ENCODE data around the gene WDR27.

WDR27 gene

GRCh38 chr6:169455470-169455869, 246.4 kb downstream of the WDR27 start:
- DNase-seq (ENCODE audit: low read depth in 2 of 2) = no peak
- TF ChIP-seq CTCF (IDR thresholded peaks at IDR 0.05; ENCODE audit: low read depth, low read length) = no peak
- no peak overlapping the region for H3K4me3 ChIP-seq (replicated peaks in 1 of 2; ENCODE audit: low read depth in 2 of 2, low read length in 2 of 2)

- no peak overlapping the region for H3K4me3 ChIP-seq (replicated peaks in 1 of 2; ENCODE audit: low read depth in 2 of 2, low read length in 2 of 2)
- DNase-seq (ENCODE audit: low read depth in 2 of 2) = no peak
- no peak for TF ChIP-seq CTCF (IDR thresholded peaks at IDR 0.05; ENCODE audit: low read depth, low read length)
Measured at GRCh38 chr6:169454872-169455204, 247.0 kb downstream of the WDR27 start.

GRCh38 chr6:169454204-169454871, 247.5 kb downstream of the WDR27 start:
- TF ChIP-seq CTCF (IDR thresholded peaks at IDR 0.05; ENCODE audit: low read depth, low read length) = no peak
- peak; percentile 56 to 72 for DNase-seq (ENCODE audit: low read depth in 2 of 2)
- no peak overlapping the region for H3K4me3 ChIP-seq (replicated peaks in 1 of 2; ENCODE audit: low read depth in 2 of 2, low read length in 2 of 2)

DNA sequence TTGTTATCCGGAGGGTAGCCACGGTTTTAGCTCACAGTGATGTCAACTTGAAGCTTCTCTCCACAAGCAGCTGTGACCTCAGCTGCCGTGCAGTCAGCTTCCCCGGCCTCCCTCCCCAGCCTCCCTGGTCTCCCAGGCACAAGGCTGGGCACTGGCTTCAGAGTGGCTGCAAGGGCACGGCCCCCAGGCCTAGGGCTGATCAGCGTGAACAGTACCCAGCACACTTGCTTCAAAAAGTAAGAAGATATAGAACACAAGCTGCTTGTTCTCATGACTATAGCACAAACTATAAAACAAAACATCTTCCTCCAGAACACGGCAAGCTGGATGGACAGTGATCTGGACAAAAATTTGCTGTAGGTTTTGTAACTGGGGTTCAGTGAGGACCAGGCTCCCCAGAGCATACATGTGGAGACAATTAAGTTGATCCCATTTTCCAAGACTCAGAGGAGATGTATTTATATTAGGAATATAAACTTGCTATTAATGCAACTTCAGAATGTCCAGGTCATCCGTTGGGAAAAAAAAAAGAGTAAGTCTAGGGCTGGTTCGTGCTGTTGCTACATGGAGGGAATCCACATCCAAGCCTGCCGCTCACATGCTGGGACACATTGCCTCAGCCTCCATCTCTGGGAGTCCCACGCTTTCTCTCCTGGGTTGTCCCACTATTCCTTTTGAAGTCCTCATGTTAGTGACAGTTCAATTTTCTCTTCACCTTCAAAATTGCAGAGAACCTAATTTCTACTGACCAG, 248.8 kb downstream of the WDR27 start:
- H3K4me3 ChIP-seq (replicated peaks in 1 of 2; ENCODE audit: low read depth in 2 of 2, low read length in 2 of 2) = no peak overlapping the region
- DNase-seq (ENCODE audit: low read depth in 2 of 2) = no peak
- no peak for TF ChIP-seq CTCF (IDR thresholded peaks at IDR 0.05; ENCODE audit: low read depth, low read length)

GRCh38 chr6:169452117-169452868, 249.5 kb downstream of the WDR27 start:
- peak overlapping the region; percentile 21 to 51 for H3K4me3 ChIP-seq (replicated peaks in 1 of 2; ENCODE audit: low read depth in 2 of 2, low read length in 2 of 2)
- TF ChIP-seq CTCF (IDR thresholded peaks at IDR 0.05; ENCODE audit: low read depth, low read length) = no peak
- DNase-seq (ENCODE audit: low read depth in 2 of 2) = peak; percentile 92 to 94

DNA sequence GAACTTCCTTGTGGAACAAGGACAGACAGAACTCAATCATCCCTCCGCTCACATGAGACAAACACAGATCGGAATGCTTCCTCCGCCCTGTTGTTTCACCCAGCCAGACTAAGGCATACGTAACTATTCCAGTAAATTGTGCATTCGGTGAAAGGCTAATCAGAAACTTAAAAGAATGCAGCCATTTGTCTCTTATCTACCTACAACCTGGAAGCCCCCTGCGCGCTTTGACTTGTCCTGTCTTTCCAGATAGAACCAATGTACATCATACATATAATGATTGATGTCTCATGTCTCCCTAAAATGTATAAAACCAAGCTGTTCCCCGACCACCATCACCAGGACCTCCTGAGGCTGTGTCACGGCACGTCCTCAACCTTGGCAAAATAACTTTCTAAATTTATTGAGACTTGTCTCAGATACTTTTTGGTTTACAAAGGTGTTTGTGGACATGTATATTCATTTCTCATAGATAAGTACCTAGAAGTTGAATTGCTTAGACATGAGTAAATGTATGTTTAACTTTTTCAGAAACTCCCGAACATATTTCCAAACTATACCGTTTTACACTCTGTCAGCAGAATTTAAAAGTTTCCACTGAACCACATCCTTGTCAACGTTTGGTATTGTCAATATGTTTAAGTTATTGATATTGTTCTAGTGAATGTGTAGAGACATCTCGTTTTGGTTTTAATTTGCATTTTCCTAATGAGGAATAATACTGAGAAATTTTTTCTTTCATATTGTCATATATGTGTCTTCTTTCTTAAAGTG, 250.6 kb downstream of the WDR27 start:
- DNase-seq (ENCODE audit: low read depth in 2 of 2) = peak; percentile 5 to 46
- no peak for TF ChIP-seq CTCF (IDR thresholded peaks at IDR 0.05; ENCODE audit: low read depth, low read length)
- H3K4me3 ChIP-seq (replicated peaks in 1 of 2; ENCODE audit: low read depth in 2 of 2, low read length in 2 of 2) = no peak overlapping the region

Measured in cardiac fibroblast (primary cell).